ENCODE data around the gene FGD6. TPM values are rescaled to one million over a fixed set of nuclear protein-coding genes. Genes with fewer than 3 reads are reported as not detected.

The FGD6 gene
- total and polyA plus RNA-seq, 2 of the 4 experiments (the other 2 are of a cell fraction) = 2.6 to 9.5 TPM

DNA sequence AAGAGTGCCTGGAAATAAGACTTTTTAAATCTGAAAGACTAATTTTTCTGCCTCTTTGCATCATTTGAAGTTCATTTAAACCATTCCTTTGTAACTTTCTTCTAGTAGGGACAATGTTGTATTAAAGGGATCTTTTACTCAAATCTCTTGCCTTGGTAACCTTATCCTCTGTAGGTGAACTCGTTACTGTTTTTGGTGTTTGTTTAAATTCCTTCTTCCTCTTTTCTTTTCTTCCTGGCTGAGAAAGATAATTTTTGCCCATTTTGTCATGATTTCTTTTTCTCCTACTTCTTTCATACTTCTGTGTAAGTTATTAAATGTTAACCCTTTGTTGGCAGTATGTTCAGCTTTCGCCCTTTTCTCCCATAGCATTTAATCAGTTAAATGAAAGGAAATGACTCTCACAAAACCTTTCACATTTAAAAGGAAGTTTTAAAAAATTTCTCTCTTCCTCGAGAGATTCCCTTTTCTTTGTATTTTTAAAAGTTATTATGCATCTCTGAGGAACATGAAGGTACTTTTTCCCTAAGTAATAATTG is 10.6 kb upstream of the FGD6 start:
- H3K27me3 ChIP-seq (ENCODE audit: control insufficient read depth, insufficient read depth, low read length) = no peaks in the 10 kb centered on the region

More for the DNA sequence above, 10.6 kb upstream of the FGD6 start:
- no peak overlapping the region for H2BK20ac ChIP-seq (ENCODE audit: low read depth, low read length)
- H3K27ac ChIP-seq (ENCODE audit: insufficient read depth, low read length) = no peak overlapping the region
- dilution Hi-C loops (cut with HindIII; ENCODE audit: low sequenced_read_pairs, unreplicated experiment) = no loop called here
- peaks cover 14% of the 10 kb centered on the region for H3K4me1 ChIP-seq (ENCODE audit: control insufficient read depth, insufficient read depth, low read length)
- H2BK120ac ChIP-seq (ENCODE audit: low read depth, low read length) = no peak overlapping the region
- ChIA-PET POLR2A (ENCODE audit: unreplicated experiment) (no interaction called here), CTCF (interaction anchor here (0.7 kb wide), 1 partner anchor 896 kb away, joined by 3 read pairs; no protein-coding TSS in a partner anchor)
- H3K9me3 ChIP-seq (ENCODE audit: control insufficient read depth, insufficient read depth, low read length) = no peaks in the 10 kb centered on the region
- H2AFZ ChIP-seq (replicated peaks; ENCODE audit: low read length, poor library complexity) = no peak overlapping the region
- no peak overlapping the region for H2AK9ac ChIP-seq (replicated peaks; ENCODE audit: low read depth, low read length, poor library complexity)
- ATAC-seq (ENCODE audit: low read depth) (no peak), DNase-seq (no peak)
- H4K20me1 ChIP-seq (ENCODE audit: insufficient read depth, low read length) = peaks cover 22% of the 10 kb centered on the region; the same call in 1 of the 2 replicates
- no peak overlapping the region for H4K8ac ChIP-seq (ENCODE audit: low read depth in 2 of 2, low read length in 2 of 2)
- H3K9me1 ChIP-seq (ENCODE audit: insufficient read depth, low read length) = peaks cover 14% of the 10 kb centered on the region
- H4K5ac ChIP-seq (ENCODE audit: low read depth, low read length) = no peak overlapping the region
- H3K14ac ChIP-seq (replicated peaks; ENCODE audit: low read depth, low read length) = no peak overlapping the region
- no peak overlapping the region for H3K9ac ChIP-seq (ENCODE audit: low read depth, low read length)
- no peak overlapping the region for H3K56ac ChIP-seq (ENCODE audit: extremely low read depth, insufficient read depth, low read length)
- no peak overlapping the region for H3K23ac ChIP-seq (ENCODE audit: low read depth, low read length)
- no peak overlapping the region for H2AK5ac ChIP-seq (ENCODE audit: low read depth, low read length)
- no peak overlapping the region for H2BK5ac ChIP-seq (ENCODE audit: low read depth, low read length, poor library complexity, severe bottlenecking)
- in situ Hi-C loops (cut with MboI; ENCODE audit: low sequenced_read_pairs) = no loop called here
- peaks cover 14 to 56% of the 10 kb centered on the region in 2 experiments; a peak in 3 of 4 replicates for H3K79me1 ChIP-seq (ENCODE audit: low read depth in 1 of 2, low read length in 2 of 2)
- no peak overlapping the region for H3K18ac ChIP-seq (ENCODE audit: low read depth, low read length)
- intact Hi-C loops (cut with micrococcal nuclease) = no loop called here
- no peak overlapping the region for H2BK15ac ChIP-seq (ENCODE audit: low read depth, low read length)
- H3K4me3 ChIP-seq (ENCODE audit: insufficient read depth, low read depth, low read length) = no peak overlapping the region
- H3K4me2 ChIP-seq (ENCODE audit: low read depth, low read length) = no peak overlapping the region
- no CpG with 5 or more reads among the region's 3 CpGs for WGBS, 2 experiments (ENCODE audit: extremely low coverage in 2 of 2, insufficient read length in 1 of 2)
- TF ChIP-seq FOS (IDR thresholded peaks at IDR 0.05; ENCODE audit: low read depth, low read length) (no peak), NFE2L2 (IDR thresholded peaks at IDR 0.05; ENCODE audit: low read depth, low read length) (no peak), MAFK (IDR thresholded peaks at IDR 0.05; ENCODE audit: low read depth, low read length) (no peak), SMC3 (IDR thresholded peaks at IDR 0.05; ENCODE audit: low read depth, low read length) (no peak), RFX5 (IDR thresholded peaks at IDR 0.05; ENCODE audit: low read depth, low read length) (no peak), RAD21 (IDR thresholded peaks at IDR 0.05; ENCODE audit: low read length) (no peak), BHLHE40 (IDR thresholded peaks at IDR 0.05; ENCODE audit: low read depth, low read length) (no peak), CHD1 (IDR thresholded peaks at IDR 0.05; ENCODE audit: low read depth, low read length) (no peak), POLR2A (IDR thresholded peaks at IDR 0.05; ENCODE audit: low read depth, low read length) (no peak), MXI1 (IDR thresholded peaks at IDR 0.05; ENCODE audit: borderline replicate concordance, low read depth, low read length) (no peak)
- TF ChIP-seq, protein P1, sequence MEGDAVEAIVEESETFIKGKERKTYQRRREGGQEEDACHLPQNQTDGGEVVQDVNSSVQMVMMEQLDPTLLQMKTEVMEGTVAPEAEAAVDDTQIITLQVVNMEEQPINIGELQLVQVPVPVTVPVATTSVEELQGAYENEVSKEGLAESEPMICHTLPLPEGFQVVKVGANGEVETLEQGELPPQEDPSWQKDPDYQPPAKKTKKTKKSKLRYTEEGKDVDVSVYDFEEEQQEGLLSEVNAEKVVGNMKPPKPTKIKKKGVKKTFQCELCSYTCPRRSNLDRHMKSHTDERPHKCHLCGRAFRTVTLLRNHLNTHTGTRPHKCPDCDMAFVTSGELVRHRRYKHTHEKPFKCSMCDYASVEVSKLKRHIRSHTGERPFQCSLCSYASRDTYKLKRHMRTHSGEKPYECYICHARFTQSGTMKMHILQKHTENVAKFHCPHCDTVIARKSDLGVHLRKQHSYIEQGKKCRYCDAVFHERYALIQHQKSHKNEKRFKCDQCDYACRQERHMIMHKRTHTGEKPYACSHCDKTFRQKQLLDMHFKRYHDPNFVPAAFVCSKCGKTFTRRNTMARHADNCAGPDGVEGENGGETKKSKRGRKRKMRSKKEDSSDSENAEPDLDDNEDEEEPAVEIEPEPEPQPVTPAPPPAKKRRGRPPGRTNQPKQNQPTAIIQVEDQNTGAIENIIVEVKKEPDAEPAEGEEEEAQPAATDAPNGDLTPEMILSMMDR (conservative IDR thresholded peaks at IDR 0.05; ENCODE audit: low read depth, low read length) = no peak
- no peak overlapping the region for H4K91ac ChIP-seq (ENCODE audit: insufficient read depth, low read depth, low read length)
- H3K36me3 ChIP-seq (ENCODE audit: control insufficient read depth, insufficient read depth, low read length) = peaks cover 7% of the 10 kb centered on the region
- H3K4ac ChIP-seq (ENCODE audit: low read depth, low read length) = no peak overlapping the region
- BruUV-seq (replicated peaks) = no TSS peak

Data from IMR-90 (cell line).